ENCODE measurements around the gene STARD9. TPM values are rescaled to one million over a fixed set of nuclear protein-coding genes. Genes with fewer than 3 reads are reported as not detected.

Gene STARD9
- total and polyA plus RNA-seq, 2 experiments from 2014 or later = 1.8 to 6.2 TPM

DNA sequence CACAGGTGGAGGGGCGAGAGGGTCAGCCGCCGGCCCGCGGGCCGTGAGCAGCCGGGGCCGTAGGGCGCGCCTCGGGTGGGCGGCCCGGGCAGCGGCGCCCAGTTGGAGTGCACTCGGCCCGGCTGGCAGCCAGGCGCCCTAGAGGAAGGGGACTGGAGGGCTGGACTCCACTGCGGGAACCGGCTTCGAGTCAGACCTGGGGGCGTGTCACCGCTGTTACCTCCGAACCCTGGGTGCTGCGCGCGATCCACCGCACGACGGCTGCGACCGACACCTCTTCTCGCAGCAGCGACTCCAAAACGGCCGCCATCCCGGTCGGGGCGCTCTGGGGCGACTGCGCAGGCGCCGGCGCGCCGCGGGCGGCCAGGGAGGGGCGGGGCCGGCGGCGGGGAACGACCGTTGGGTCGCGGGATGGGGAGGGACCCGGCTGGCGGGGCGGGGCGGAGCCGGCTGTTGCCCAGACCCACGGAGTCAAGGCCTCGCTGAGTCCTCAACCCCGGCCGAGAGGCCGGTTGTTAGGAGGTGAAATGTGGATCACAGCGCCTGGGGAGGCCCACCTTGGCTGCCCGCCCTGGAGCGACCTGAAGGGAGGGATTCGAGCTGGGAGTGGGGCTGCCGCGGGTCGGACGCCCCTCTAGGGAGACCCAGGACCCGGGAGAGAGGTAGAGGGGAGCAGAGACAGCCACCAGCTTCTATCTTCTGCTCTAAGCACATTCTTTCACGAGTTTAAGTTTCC, 161.6 kb downstream of the STARD9 start, which contains the start of gene CDAN1:
CDAN1 (minus strand) TSS at position 336 of the 736 bp plus-strand sequence; CDS start at position 310, 26 bp downstream.
- no peaks in the 10 kb centered on the region for H3F3A ChIP-seq (replicated peaks; ENCODE audit: low read depth)
- peaks cover 6% of the 10 kb centered on the region; the same call in 1 of the 2 replicates for H3K4me1 ChIP-seq (ENCODE audit: insufficient read depth)
- H3K36me3 Mint-ChIP-seq (ENCODE audit: low read depth) = peaks cover 31% of the 10 kb centered on the region
- peak within 1 kb of the TSS; percentile 99 for H2AFZ ChIP-seq
- H3K4me2 ChIP-seq = peak within 1 kb of the TSS; percentile 93
- H3K27me3 Mint-ChIP-seq (ENCODE audit: insufficient read depth, low read depth, poor library complexity) = peaks cover 9% of the 10 kb centered on the region
- H3K36me3 ChIP-seq (ENCODE audit: insufficient read depth) = peaks cover 11% of the 10 kb centered on the region; the same call in 1 of the 2 replicates
- 0 out of 2 replicates have a peak, but pooled peaks cover 3% of the 10 kb centered on the region for H3K79me2 ChIP-seq (replicated peaks; ENCODE audit: insufficient read depth)
- H4K20me1 ChIP-seq (replicated peaks; ENCODE audit: insufficient read depth) = no peaks in the 10 kb centered on the region; the same call in 1 of the 2 replicates
- DNase-seq (ENCODE audit: low spot score) (peak; percentile 88), ATAC-seq (peak; percentile 89)
- no peak within 1 kb of the TSS; the same call in 1 of the 2 replicates for H3K27ac Mint-ChIP-seq
- TF ChIP-seq POLR2AphosphoS5 (IDR thresholded peaks at IDR 0.05; ENCODE audit: low read depth) = peak; percentile 84
- TF ChIP-seq JUNB (IDR thresholded peaks at IDR 0.05; ENCODE audit: unreplicated experiment) = no peak
- H3K27ac ChIP-seq (ENCODE audit: low read depth) = peak within 1 kb of the TSS; percentile 86
- H3K27me3 ChIP-seq (ENCODE audit: insufficient read depth) = no peaks in the 10 kb centered on the region
- H3K4me1 Mint-ChIP-seq = peaks cover 9% of the 10 kb centered on the region; the same call in 2 of the 3 replicates
- no peaks in the 10 kb centered on the region for H3K9me2 ChIP-seq (ENCODE audit: insufficient read depth)
- H3K4me3 ChIP-seq = peak within 1 kb of the TSS; percentile 91
- H3K9me3 Mint-ChIP-seq = no peaks in the 10 kb centered on the region
- peak within 1 kb of the TSS; percentile 83 for H3K4me3 Mint-ChIP-seq

DNA sequence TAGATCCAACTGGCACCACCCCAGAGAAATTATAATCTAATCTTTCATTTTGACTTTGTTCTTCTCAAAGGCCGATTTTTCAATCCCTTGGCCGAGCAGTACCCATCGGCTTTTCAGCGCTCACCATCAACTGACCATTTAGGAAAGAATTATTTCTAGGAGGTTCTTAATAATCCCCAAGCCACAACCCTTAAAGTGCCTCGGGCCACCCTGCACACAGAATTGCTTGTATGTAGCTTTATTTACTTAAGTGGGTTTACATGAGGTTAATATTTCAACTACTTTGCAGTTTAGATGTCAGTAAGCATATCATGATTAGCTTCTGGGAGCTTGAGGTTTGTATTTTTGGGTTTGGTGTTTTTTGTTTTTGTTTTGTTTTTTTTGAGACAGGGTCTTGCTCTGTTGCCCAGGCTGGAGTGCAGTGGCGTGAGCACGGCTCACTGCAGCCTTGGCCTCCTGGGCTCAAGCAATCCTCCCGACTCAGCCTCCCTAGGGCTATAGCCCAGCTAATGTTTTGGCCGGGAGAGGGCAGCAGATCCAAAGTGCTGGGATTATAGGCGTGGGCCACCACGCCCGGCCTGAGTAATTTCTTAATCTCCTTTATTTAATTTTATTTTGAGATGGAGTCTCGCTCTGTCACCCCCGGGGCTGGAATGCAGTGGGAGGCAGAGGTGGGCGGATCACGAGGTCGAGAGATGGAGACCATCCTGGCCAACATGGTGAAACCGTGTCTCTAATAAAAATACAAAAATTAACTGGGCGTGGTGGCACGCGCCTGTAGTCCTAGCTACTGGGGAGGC, 162.3 kb downstream of the STARD9 start:
- Histone ChIP-seq H3K4me3 (peak overlapping the region; percentile 91), H3F3A (replicated peaks; ENCODE audit: low read depth) (no peaks in the 10 kb centered on the region), H3K27me3 (ENCODE audit: insufficient read depth) (no peaks in the 10 kb centered on the region), H3K9me2 (ENCODE audit: insufficient read depth) (no peaks in the 10 kb centered on the region), H3K36me3 (ENCODE audit: insufficient read depth) (0 out of 2 replicates have a peak, but pooled peaks cover 9% of the 10 kb centered on the region), H2AFZ (peak overlapping the region; percentile 99), H3K79me2 (replicated peaks; ENCODE audit: insufficient read depth) (0 out of 2 replicates have a peak, but pooled peaks cover 3% of the 10 kb centered on the region), H4K20me1 (replicated peaks; ENCODE audit: insufficient read depth) (no peaks in the 10 kb centered on the region; the same call in 1 of the 2 replicates), H3K4me2 (peak overlapping the region; percentile 93), H3K4me1 (ENCODE audit: insufficient read depth) (peaks cover 6% of the 10 kb centered on the region; the same call in 1 of the 2 replicates), H3K27ac (ENCODE audit: low read depth) (peak overlapping the region; percentile 86)
- Mint-ChIP-seq H3K4me3 (peak overlapping the region; percentile 76), H3K36me3 (ENCODE audit: low read depth) (peaks cover 23% of the 10 kb centered on the region), H3K27ac (no peak overlapping the region; the same call in 1 of the 2 replicates), H3K4me1 (peaks cover 9% of the 10 kb centered on the region; the same call in 2 of the 3 replicates), H3K9me3 (no peaks in the 10 kb centered on the region), H3K27me3 (ENCODE audit: insufficient read depth, low read depth, poor library complexity) (peaks cover 9% of the 10 kb centered on the region)
- ATAC-seq (no peak), DNase-seq (ENCODE audit: low spot score) (no peak)
- TF ChIP-seq, protein P1, sequence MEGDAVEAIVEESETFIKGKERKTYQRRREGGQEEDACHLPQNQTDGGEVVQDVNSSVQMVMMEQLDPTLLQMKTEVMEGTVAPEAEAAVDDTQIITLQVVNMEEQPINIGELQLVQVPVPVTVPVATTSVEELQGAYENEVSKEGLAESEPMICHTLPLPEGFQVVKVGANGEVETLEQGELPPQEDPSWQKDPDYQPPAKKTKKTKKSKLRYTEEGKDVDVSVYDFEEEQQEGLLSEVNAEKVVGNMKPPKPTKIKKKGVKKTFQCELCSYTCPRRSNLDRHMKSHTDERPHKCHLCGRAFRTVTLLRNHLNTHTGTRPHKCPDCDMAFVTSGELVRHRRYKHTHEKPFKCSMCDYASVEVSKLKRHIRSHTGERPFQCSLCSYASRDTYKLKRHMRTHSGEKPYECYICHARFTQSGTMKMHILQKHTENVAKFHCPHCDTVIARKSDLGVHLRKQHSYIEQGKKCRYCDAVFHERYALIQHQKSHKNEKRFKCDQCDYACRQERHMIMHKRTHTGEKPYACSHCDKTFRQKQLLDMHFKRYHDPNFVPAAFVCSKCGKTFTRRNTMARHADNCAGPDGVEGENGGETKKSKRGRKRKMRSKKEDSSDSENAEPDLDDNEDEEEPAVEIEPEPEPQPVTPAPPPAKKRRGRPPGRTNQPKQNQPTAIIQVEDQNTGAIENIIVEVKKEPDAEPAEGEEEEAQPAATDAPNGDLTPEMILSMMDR (conservative IDR thresholded peaks at IDR 0.05; ENCODE audit: low read depth in 2 of 2) = peak; percentile 29 to 54
- TF ChIP-seq, protein P2, sequence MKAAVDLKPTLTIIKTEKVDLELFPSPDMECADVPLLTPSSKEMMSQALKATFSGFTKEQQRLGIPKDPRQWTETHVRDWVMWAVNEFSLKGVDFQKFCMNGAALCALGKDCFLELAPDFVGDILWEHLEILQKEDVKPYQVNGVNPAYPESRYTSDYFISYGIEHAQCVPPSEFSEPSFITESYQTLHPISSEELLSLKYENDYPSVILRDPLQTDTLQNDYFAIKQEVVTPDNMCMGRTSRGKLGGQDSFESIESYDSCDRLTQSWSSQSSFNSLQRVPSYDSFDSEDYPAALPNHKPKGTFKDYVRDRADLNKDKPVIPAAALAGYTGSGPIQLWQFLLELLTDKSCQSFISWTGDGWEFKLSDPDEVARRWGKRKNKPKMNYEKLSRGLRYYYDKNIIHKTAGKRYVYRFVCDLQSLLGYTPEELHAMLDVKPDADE (IDR thresholded peaks at IDR 0.05) = no peak

All from GM23338 (cell line).